HepG2 (cell line): ENCODE data around the gene SUCLG1. TPM values are rescaled to one million over a fixed set of nuclear protein-coding genes. Genes with fewer than 3 reads are reported as not detected.

Experiments
- AKNA ChIP-seq: sonication (generic); formaldehyde crosslinking; IDR thresholded peaks from 2 replicates; pipeline ENCODE4 v1.4.0; 2020; ENCODE audit warnings: missing genetic modification reagents, borderline replicate concordance
- BATF2 ChIP-seq: sonication (generic); formaldehyde crosslinking; IDR thresholded peaks from 2 replicates; pipeline ENCODE4 v1.8.0; 2022; ENCODE audit warnings: mild to moderate bottlenecking, missing genetic modification reagents, moderate library complexity
- CAMTA2 ChIP-seq: sonication (generic); formaldehyde crosslinking; IDR thresholded peaks from 2 replicates; pipeline ENCODE4 v1.4.0; 2020; ENCODE audit warnings: mild to moderate bottlenecking, missing genetic modification reagents, borderline replicate concordance
- FOXA1 ChIP-seq, 2 experiments: fragments of 450-650 bp in 1 of 2; sonication (generic) in 1 of 2; formaldehyde crosslinking in 1 of 2; IDR thresholded peaks; 2 replicates each; pipeline versions ENCODE4 v1.4.0 to v1.6.1; 2016 to 2020; ENCODE audit warnings: missing genetic modification reagents in 1 of 2
- PATZ1 ChIP-seq: sonication (generic); formaldehyde crosslinking; IDR thresholded peaks from 2 replicates; pipeline ENCODE4 v1.4.0; 2020; ENCODE audit warnings: missing genetic modification reagents
- SNAI1 ChIP-seq: sonication (generic); formaldehyde crosslinking; IDR thresholded peaks from 2 replicates; pipeline ENCODE4 v1.5.0; 2020; ENCODE audit warnings: mild to moderate bottlenecking, missing genetic modification reagents, borderline replicate concordance
- THYN1 ChIP-seq: sonication (generic); formaldehyde crosslinking; IDR thresholded peaks from 2 replicates; pipeline ENCODE4 v1.8.1; 2023; ENCODE audit warnings: low read depth, mild to moderate bottlenecking, moderate library complexity, missing genetic modification reagents, borderline replicate concordance
- YEATS4 ChIP-seq: sonication (generic); formaldehyde crosslinking; IDR thresholded peaks from 2 replicates; pipeline ENCODE4 v1.4.0; 2020; ENCODE audit warnings: missing genetic modification reagents, borderline replicate concordance
- ZBTB33 ChIP-seq: sonication (generic); formaldehyde crosslinking; IDR thresholded peaks from 2 replicates; pipeline ENCODE4 v1.4.0; 2020; ENCODE audit warnings: missing genetic modification reagents
- ZBTB38 ChIP-seq: sonication (generic); formaldehyde crosslinking; IDR thresholded peaks from 2 replicates; pipeline ENCODE4 v1.5.1; 2020; ENCODE audit warnings: mild to moderate bottlenecking, missing genetic modification reagents
- ZBTB44 ChIP-seq: sonication (generic); formaldehyde crosslinking; IDR thresholded peaks from 2 replicates; pipeline ENCODE4 v1.4.0; 2020; ENCODE audit warnings: missing genetic modification reagents
- ZMYM2 ChIP-seq: sonication (generic); formaldehyde crosslinking; IDR thresholded peaks from 2 replicates; pipeline ENCODE4 v1.8.0; 2022; ENCODE audit warnings: mild to moderate bottlenecking, missing genetic modification reagents
- ZNF280B ChIP-seq: sonication (generic); formaldehyde crosslinking; IDR thresholded peaks from 2 replicates; pipeline ENCODE4 v1.5.0; 2020; ENCODE audit warnings: missing genetic modification reagents, mild to moderate bottlenecking, borderline replicate concordance
- polyA plus RNA-seq, 8 experiments: library from polyadenylated mRNA; depleted of rRNA in 3 of 8; stranded (reverse) in 7 of 8; unstranded in 1 of 8; fragments of >200 nt; fragmentation: Illumina TruSeq in 4 of 8; extraction: Trizol in 4 of 8; gene quantifications; 2 replicates each; pipeline versions ENCODE4 v1.2.1 to v1.2.3, GENCODE V29; 2011 to 2016; ENCODE audit warnings: low read depth in 4 of 8, missing spikeins in 1 of 8, mixed read lengths in 1 of 8; ENCODE audit not compliant: insufficient read depth in 1 of 8
- total RNA-seq, 5 experiments: library from RNA; depleted of rRNA; stranded (reverse); fragments of >200 nt; fragmentation: Illumina TruSeq; extraction: Trizol; gene quantifications; 2 replicates each; pipeline ENCODE4 v1.2.3, GENCODE V29; 2016; ENCODE audit warnings: low read depth in 1 of 5

Gene SUCLG1
- total and polyA plus RNA-seq, 2 of the 13 experiments (the other 11 are each of a cell fraction or from before 2014, with no cell fraction given), result 58.7 to 121 TPM

- TF ChIP-seq ZNF280B (CRISPR knock-in tag) (no peak), FOXA1 (IDR thresholded peaks at IDR 0.05) (no peak), FOXA1 (CRISPR knock-in tag; IDR thresholded peaks at IDR 0.05) (0 out of 2 replicates have a peak, but pooled peaks have one; percentile 4), BATF2 (CRISPR knock-in tag) (no peak), AKNA (no peak), PATZ1 (CRISPR knock-in tag) (peak; percentile 76), ZBTB38 (no peak), YEATS4 (CRISPR knock-in tag) (peak; percentile 81; the same call in 1 of the 2 replicates), ZBTB33 (CRISPR knock-in tag) (no peak), ZMYM2 (CRISPR knock-in tag) (no peak), THYN1 (CRISPR knock-in tag) (no peak), CAMTA2 (no peak), ZBTB44 (CRISPR knock-in tag) (no peak), SNAI1 (peak; percentile 29; the same call in 1 of the 2 replicates)
Observed at GRCh38 chr2:84459018-84459943, at the start of gene SUCLG1 (continued).
